Measurements from ENCODE around the gene FGFBP2. TPM values are rescaled to one million over a fixed set of nuclear protein-coding genes. Genes with fewer than 3 reads are reported as not detected.

The FGFBP2 gene
- total and polyA plus RNA-seq, 10 of the 15 experiments (the other 5 are each of a cell fraction or from before 2014, with no cell fraction given), result 0.23 TPM; not detected in 9

DNA sequence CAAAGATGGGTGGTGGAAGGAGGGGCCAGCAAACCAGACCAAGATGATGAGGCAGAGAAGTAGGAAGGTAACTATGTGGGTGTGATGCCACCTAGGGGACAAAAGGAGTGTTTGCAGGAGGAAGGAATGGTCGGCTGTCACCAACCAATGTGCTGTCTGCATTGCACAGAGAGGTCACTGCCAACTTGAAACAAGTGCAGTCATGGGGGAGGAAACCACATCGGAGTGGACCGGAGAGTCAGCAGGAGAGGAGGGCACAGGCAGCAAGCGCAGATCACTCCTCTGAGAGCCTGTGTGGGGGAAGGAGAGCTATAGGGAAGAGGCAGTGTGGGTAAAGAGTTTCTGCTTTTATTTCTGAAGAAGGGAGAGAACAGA lies 38.5 kb upstream of the FGFBP2 start:
- H3K27ac ChIP-seq (ENCODE audit: control insufficient read depth, insufficient read depth), result no peak overlapping the region
- no peaks in the 10 kb centered on the region for H3K79me2 ChIP-seq (ENCODE audit: control insufficient read depth, insufficient read depth, low read length)
- no peak overlapping the region for H2AFZ ChIP-seq (ENCODE audit: control insufficient read depth, low read depth, low read length)
- H3K4me1 ChIP-seq (ENCODE audit: control insufficient read depth, insufficient read depth, low read length), result no peaks in the 10 kb centered on the region
- in situ Hi-C loops (cut with MboI), result loop anchor here (5.0 kb wide), 2 partner anchors 114 to 194 kb away; no protein-coding TSS in a partner anchor
- DNase-seq (ENCODE audit: low read depth, low spot score) (peak; percentile 13), ATAC-seq (peak; percentile 98), FAIRE-seq (peak; percentile 77)
- BruUV-seq (replicated peaks), result no TSS peak
- H3K9me3 ChIP-seq (replicated peaks; ENCODE audit: control insufficient read depth, insufficient read depth, low read length), result no peaks in the 10 kb centered on the region
- 0% methylated on average over 4 of the region's 4 CpGs for WGBS (ENCODE audit: insufficient coverage, insufficient replicate concordance, low lambda C conversion rate, missing lambda C conversion rate)
- H3K36me3 ChIP-seq (ENCODE audit: control insufficient read depth in 2 of 2, insufficient read depth in 2 of 2, low read length in 1 of 2), result no peaks in the 10 kb centered on the region
- intact Hi-C loops (cut with micrococcal nuclease; ENCODE audit: unreplicated experiment), result loop anchor here (1.0 to 5.0 kb wide), 7 partner anchors 38 to 764 kb away; partner anchors contain the start of gene FGFBP2
- TF ChIP-seq NFXL1 (IDR thresholded peaks at IDR 0.05; ENCODE audit: borderline replicate concordance) (no peak), YY1 (IDR thresholded peaks at IDR 0.05; ENCODE audit: low read depth, low read length) (peak; percentile 72), RB1 (IDR thresholded peaks at IDR 0.05; ENCODE audit: borderline replicate concordance) (peak; percentile 50; the same call in 1 of the 2 replicates), RAD21 (IDR thresholded peaks at IDR 0.05; ENCODE audit: insufficient read depth, low read depth, low read length) (peak; percentile 91), SP1 (IDR thresholded peaks at IDR 0.05; ENCODE audit: low read depth, low read length) (no peak), MYB (IDR thresholded peaks at IDR 0.05; ENCODE audit: borderline replicate concordance, low read depth, low read length) (no peak), NFYB (IDR thresholded peaks at IDR 0.05; ENCODE audit: insufficient read depth, low read depth, low read length) (no peak), KDM1A (IDR thresholded peaks at IDR 0.05; ENCODE audit: borderline replicate concordance) (no peak), RFX5 (IDR thresholded peaks at IDR 0.05; ENCODE audit: low read depth, low read length) (no peak), NR2F1 (conservative IDR thresholded peaks at IDR 0.05) (no peak), SMC3 (IDR thresholded peaks at IDR 0.05; ENCODE audit: borderline replicate concordance, low read length) (peak; percentile 77), SMARCA5 (IDR thresholded peaks at IDR 0.05) (0 out of 2 replicates have a peak, but pooled peaks have one; percentile 53)
- TF ChIP-seq, protein P1, sequence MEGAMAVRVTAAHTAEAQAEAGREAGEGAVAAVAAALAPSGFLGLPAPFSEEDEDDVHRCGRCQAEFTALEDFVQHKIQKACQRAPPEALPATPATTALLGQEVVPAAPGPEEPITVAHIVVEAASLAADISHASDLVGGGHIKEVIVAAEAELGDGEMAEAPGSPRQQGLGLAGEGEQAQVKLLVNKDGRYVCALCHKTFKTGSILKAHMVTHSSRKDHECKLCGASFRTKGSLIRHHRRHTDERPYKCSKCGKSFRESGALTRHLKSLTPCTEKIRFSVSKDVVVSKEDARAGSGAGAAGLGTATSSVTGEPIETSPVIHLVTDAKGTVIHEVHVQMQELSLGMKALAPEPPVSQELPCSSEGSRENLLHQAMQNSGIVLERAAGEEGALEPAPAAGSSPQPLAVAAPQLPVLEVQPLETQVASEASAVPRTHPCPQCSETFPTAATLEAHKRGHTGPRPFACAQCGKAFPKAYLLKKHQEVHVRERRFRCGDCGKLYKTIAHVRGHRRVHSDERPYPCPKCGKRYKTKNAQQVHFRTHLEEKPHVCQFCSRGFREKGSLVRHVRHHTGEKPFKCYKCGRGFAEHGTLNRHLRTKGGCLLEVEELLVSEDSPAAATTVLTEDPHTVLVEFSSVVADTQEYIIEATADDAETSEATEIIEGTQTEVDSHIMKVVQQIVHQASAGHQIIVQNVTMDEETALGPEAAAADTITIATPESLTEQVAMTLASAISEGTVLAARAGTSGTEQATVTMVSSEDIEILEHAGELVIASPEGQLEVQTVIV (IDR thresholded peaks at IDR 0.05; ENCODE audit: borderline replicate concordance, partially characterized antibody), result no peak
- TF ChIP-seq, protein P2, sequence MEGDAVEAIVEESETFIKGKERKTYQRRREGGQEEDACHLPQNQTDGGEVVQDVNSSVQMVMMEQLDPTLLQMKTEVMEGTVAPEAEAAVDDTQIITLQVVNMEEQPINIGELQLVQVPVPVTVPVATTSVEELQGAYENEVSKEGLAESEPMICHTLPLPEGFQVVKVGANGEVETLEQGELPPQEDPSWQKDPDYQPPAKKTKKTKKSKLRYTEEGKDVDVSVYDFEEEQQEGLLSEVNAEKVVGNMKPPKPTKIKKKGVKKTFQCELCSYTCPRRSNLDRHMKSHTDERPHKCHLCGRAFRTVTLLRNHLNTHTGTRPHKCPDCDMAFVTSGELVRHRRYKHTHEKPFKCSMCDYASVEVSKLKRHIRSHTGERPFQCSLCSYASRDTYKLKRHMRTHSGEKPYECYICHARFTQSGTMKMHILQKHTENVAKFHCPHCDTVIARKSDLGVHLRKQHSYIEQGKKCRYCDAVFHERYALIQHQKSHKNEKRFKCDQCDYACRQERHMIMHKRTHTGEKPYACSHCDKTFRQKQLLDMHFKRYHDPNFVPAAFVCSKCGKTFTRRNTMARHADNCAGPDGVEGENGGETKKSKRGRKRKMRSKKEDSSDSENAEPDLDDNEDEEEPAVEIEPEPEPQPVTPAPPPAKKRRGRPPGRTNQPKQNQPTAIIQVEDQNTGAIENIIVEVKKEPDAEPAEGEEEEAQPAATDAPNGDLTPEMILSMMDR (IDR thresholded peaks at IDR 0.05 in 2 of 3, conservative IDR thresholded peaks at IDR 0.05 in 1 of 3; ENCODE audit: control insufficient read depth in 2 of 3, extremely low read depth in 1 of 3, insufficient read depth in 1 of 3, low read depth in 3 of 3, low read length in 3 of 3), result peak; percentile 87 to 90 (median 87)
- no peaks in the 10 kb centered on the region for H4K20me1 ChIP-seq (ENCODE audit: control insufficient read depth, insufficient read depth)
- H3K27me3 ChIP-seq (replicated peaks in 1 of 2; ENCODE audit: control insufficient read depth in 2 of 2, insufficient read depth in 2 of 2, low read length in 1 of 2), result no peaks in the 10 kb centered on the region
- no peak overlapping the region for H3K9ac ChIP-seq (ENCODE audit: control insufficient read depth, insufficient read depth, low read length)
- SMC1A ChIA-PET (ENCODE audit: uncharacterized antibody, unreplicated experiment), result interaction anchor here (0.9 to 3.1 kb wide), 9 partner anchors 38 to 272 kb away, joined by 3 to 35 read pairs (median 5); partner anchors contain the start of gene FGFBP2
- CTCF ChIA-PET, result interaction anchor here (0.7 to 9.8 kb wide), 23 partner anchors 9 to 1033 kb away, joined by 3 to 105 read pairs (median 6); partner anchors contain the start of gene FGFBP2
- RAD21 ChIA-PET (ENCODE audit: unreplicated experiment), result interaction anchor here (0.7 to 3.8 kb wide), 10 partner anchors 19 to 522 kb away, joined by 3 to 25 read pairs (median 6); no protein-coding TSS in a partner anchor
- H3K4me3 ChIP-seq, result no peak overlapping the region
- POLR2A ChIA-PET, result interaction anchor here (0.6 to 1.6 kb wide), 2 partner anchors 195 to 275 kb away, joined by 5 to 7 read pairs; no protein-coding TSS in a partner anchor
- no peak overlapping the region for H3K4me2 ChIP-seq (ENCODE audit: control insufficient read depth, insufficient read depth)

All from GM12878 (cell line).